HepG2 (cell line): ENCODE data around the gene OR6B1.

Experiments used
- IKZF1 ChIP-seq: fragments of 450-650 bp; IDR thresholded peaks from 2 replicates; pipeline ENCODE4 v1.7.1; 2016
- IRF2 ChIP-seq: IDR thresholded peaks from 2 replicates; pipeline ENCODE4 v1.6.1; 2018; ENCODE audit warnings: missing genetic modification reagents, missing compliant biosample characterization
- MXD4 ChIP-seq: IDR thresholded peaks from 2 replicates; pipeline ENCODE4 v1.6.1; 2016; ENCODE audit warnings: mild to moderate bottlenecking, missing biosample characterization, missing genetic modification reagents
- PAX8 ChIP-seq: sonication (generic); formaldehyde crosslinking; IDR thresholded peaks from 2 replicates; pipeline ENCODE4 v1.8.0; 2022; ENCODE audit warnings: mild to moderate bottlenecking, missing genetic modification reagents, borderline replicate concordance

- TF ChIP-seq IRF2 = no peak
- TF ChIP-seq PAX8 (CRISPR knock-in tag) = no peak
- no peak for TF ChIP-seq IKZF1
- no peak for TF ChIP-seq MXD4 (CRISPR knock-in tag)
Measured at GRCh38 chr7:144057954-144058353, 57.8 kb downstream of the OR6B1 start.
